A673 (cell line): ENCODE results near the gene ZNF773. TPM values are rescaled to one million over a fixed set of nuclear protein-coding genes. Genes with fewer than 3 reads are reported as not detected.
"Not testable (repeated sequence)": the region's sequence is repeated elsewhere in the genome, so short reads cannot be mapped to it uniquely, and the experiment has no call there.

ENCODE experiments used
- BruUV-seq: library from RNA; stranded (reverse); fragments of 400-500 nt; replicated peaks from 2 replicates; lab custom pipeline; 2021; lab: Mats Ljungman, UMichigan
- CTCF ChIA-PET: fragments of 300-600 bp; sonication (Branson Sonifier 250); formaldehyde crosslinking; loops from one replicate; lab custom pipeline; 2022; ENCODE audit warnings: antibody characterized with exemption; lab: Charles Lee
- POLR2A ChIA-PET: fragments of 300-600 bp; sonication (Branson Sonifier 250); formaldehyde crosslinking; loops from one replicate; lab custom pipeline; 2022; ENCODE audit warnings: antibody characterized with exemption; ENCODE audit not compliant: low non-redundant PET; lab: Charles Lee
- DNase-seq: peaks from one replicate; pipeline ENCODE4 v3.0.0-alpha.2; 2015; ENCODE audit warnings: low spot score
- H3K27ac ChIP-seq: fragments of 200-600 bp; sonication (generic); 2 replicates; pipeline ENCODE4 v1.5.1; 2016; ENCODE audit warnings: mixed run types, low read depth, mild to moderate bottlenecking, mixed read lengths, antibody characterized with exemption, low read length; ENCODE audit not compliant: poor library complexity, severe bottlenecking
- H3K27me3 ChIP-seq: fragments of 200-600 bp; sonication (generic); replicated peaks from 2 replicates; pipeline ENCODE4 v1.6.1; 2017; ENCODE audit warnings: mixed run types, low read depth, mild to moderate bottlenecking, mixed read lengths, antibody characterized with exemption, low read length; ENCODE audit not compliant: insufficient read depth, poor library complexity
- H3K36me3 ChIP-seq: fragments of 200-600 bp; sonication (generic); 2 replicates; pipeline ENCODE4 v1.6.1; 2016; ENCODE audit warnings: mixed run types, mild to moderate bottlenecking, mixed read lengths, antibody characterized with exemption, low read length; ENCODE audit not compliant: insufficient read depth, poor library complexity, severe bottlenecking
- H3K4me1 ChIP-seq: fragments of 200-600 bp; sonication (generic); 2 replicates; pipeline ENCODE4 v1.6.1; 2017; ENCODE audit warnings: mixed run types, mild to moderate bottlenecking, mixed read lengths, antibody characterized with exemption, low read length; ENCODE audit not compliant: insufficient read depth, poor library complexity, severe bottlenecking
- H3K4me3 ChIP-seq: fragments of 200-600 bp; sonication (generic); 2 replicates; pipeline ENCODE4 v1.5.1; 2016; ENCODE audit warnings: low read depth, mixed run types, mild to moderate bottlenecking, mixed read lengths, low read length; ENCODE audit not compliant: poor library complexity, severe bottlenecking
- H3K9me3 ChIP-seq: fragments of 200-600 bp; sonication (generic); 2 replicates; pipeline ENCODE4 v1.6.1; 2016; ENCODE audit warnings: mixed run types, low read depth, mild to moderate bottlenecking, mixed read lengths, antibody characterized with exemption, low read length; ENCODE audit not compliant: poor library complexity, severe bottlenecking
- EZH2 ChIP-seq: fragments of 200-600 bp; sonication (generic); IDR thresholded peaks from 2 replicates; pipeline ENCODE4 v1.6.1; 2017; ENCODE audit warnings: borderline replicate concordance, low read depth, mild to moderate bottlenecking, mixed read lengths, antibody characterized with exemption, low read length; ENCODE audit not compliant: poor library complexity, severe bottlenecking
- intact Hi-C: fragments of 100-400 bp; cut with micrococcal nuclease; formaldehyde crosslinking; loops from one replicate; pipeline ENCODE4 v1.10.0; 2022; ENCODE audit not compliant: unreplicated experiment
- total RNA-seq: library from RNA; stranded (reverse); gene quantifications from 2 replicates; pipeline ENCODE4 v1.2.3, GENCODE V29; 2021
- TF ChIP-seq, protein P1 (sequence below): fragments of 300-800, 200-600 bp; sonication (generic); conservative IDR thresholded peaks from 2 replicates; pipeline ENCODE4 v1.5.1; 2017; ENCODE audit warnings: low read depth, mild to moderate bottlenecking, antibody characterized with exemption, low read length, moderate library complexity, mixed read lengths

Gene ZNF773
- total RNA-seq, 1 experiment from 2014 or later: 9.7 TPM

DNA sequence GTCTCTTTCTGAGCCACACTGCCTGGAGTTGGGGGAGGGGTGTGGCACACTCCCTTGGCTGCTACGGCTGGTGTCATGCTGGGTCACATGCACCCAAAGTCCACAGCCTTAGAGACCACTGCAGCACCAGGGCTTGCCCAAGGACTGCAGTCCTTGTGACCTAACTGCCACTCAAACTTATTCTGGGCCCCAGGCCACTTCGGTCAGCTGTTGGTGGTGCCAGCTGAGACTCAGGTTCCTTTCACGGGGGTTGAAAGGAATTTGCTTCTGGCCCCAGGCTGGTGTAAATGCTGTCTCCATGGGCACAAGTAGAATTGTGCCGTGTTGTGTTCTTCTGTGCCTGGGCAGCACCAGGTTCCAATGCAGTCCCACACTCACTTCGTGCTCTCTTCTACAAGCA is 33.2 kb upstream of the ZNF773 start:
- Histone ChIP-seq H3K9me3 (peaks cover 58% of the 10 kb centered on the region), H3K27me3 (no peaks in the 10 kb centered on the region), H3K4me1 (no peaks in the 10 kb centered on the region), H3K36me3 (peaks cover 9% of the 10 kb centered on the region), H3K4me3 (no peak overlapping the region), H3K27ac (no peak overlapping the region)
- TF ChIP-seq EZH2: no peak
- TF ChIP-seq, protein P1, sequence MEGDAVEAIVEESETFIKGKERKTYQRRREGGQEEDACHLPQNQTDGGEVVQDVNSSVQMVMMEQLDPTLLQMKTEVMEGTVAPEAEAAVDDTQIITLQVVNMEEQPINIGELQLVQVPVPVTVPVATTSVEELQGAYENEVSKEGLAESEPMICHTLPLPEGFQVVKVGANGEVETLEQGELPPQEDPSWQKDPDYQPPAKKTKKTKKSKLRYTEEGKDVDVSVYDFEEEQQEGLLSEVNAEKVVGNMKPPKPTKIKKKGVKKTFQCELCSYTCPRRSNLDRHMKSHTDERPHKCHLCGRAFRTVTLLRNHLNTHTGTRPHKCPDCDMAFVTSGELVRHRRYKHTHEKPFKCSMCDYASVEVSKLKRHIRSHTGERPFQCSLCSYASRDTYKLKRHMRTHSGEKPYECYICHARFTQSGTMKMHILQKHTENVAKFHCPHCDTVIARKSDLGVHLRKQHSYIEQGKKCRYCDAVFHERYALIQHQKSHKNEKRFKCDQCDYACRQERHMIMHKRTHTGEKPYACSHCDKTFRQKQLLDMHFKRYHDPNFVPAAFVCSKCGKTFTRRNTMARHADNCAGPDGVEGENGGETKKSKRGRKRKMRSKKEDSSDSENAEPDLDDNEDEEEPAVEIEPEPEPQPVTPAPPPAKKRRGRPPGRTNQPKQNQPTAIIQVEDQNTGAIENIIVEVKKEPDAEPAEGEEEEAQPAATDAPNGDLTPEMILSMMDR: no peak
- BruUV-seq: no TSS peak
- DNase-seq: no peak
- intact Hi-C loops: no loop called here
- ChIA-PET CTCF (no interaction called here), POLR2A (no interaction called here)

DNA sequence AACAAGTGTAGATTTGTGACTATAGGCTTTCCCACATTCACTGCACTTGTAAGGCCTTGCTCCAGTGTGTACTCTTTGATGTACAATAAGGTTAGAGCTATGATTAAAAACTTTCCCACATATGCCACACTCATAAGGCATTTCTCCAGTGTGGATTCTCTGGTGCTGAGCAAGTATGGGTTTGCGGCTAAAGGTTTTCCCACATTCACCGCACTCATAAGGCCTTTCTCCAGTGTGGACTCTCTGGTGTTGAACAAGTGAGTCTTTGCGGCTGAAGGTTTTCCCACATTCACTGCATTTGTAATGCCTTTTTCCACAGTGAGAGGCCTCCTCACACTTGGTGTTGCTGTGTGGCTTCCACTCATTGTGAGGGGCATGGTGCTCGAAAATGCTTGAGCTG is 26.1 kb upstream of the ZNF773 start:
- TF ChIP-seq, protein P1: no peak
- TF ChIP-seq EZH2: no peak
- Histone ChIP-seq H3K9me3 (peaks cover 90% of the 10 kb centered on the region), H3K27me3 (no peaks in the 10 kb centered on the region), H3K27ac (no peak overlapping the region), H3K4me1 (no peaks in the 10 kb centered on the region), H3K4me3 (no peak overlapping the region), H3K36me3 (peaks cover 55% of the 10 kb centered on the region)
- POLR2A ChIA-PET: no interaction called here
- BruUV-seq: no TSS peak
- intact Hi-C loops: no loop called here
- CTCF ChIA-PET: no interaction called here
- no peak for DNase-seq

DNA sequence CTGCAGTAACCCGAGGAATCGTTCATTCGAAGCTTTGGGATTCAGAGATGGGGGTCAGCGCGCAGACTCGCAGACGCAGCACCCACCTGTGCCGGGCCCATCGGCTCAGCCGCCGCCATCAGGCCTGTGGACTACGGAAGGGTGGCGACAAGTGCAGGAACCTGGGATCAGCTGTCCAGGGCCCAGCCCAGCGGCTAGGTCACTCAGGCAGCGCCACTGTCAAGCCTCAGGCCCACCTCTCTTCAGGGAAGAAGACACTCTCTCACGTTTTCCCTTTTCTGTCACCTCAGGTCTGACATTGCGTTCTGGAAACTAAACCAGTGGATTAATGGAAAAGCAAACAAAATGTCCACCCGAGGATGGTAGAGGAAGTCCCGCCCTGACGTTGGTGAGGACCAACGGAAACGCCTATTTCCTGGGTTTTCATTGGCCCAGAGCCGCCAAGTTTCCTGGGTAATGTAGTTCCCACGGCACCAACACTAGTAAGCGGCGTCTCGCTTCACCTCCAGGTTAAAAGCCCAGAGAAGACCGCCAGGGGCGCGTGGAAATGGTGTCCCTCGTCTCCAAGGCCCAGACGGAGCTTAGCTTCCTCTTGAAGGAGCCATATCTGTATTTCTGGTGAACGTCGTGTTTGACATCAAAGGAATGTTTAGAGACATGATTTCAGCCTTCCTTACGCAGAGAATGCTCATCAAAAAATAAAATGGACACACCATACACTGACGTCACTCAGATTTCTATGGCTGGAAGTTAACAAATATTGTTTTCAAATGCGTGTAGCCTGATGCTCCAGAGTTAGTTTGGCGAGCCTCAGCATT is 22.3 kb upstream of the ZNF773 start, which contains the start of gene ZNF772:
Gene ZNF772 (minus strand): TSS at position 376 of the 818 bp plus-strand sequence. CDS start 257 bp downstream, at position 119.
- Histone ChIP-seq H3K36me3 (peaks cover 40% of the 10 kb centered on the region), H3K4me1 (no peaks in the 10 kb centered on the region), H3K9me3 (peaks cover 61% of the 10 kb centered on the region), H3K4me3 (peak within 1 kb of the TSS; percentile 68), H3K27ac (peak within 1 kb of the TSS; percentile 68), H3K27me3 (no peaks in the 10 kb centered on the region)
- peak; percentile 97 for DNase-seq
- TF ChIP-seq EZH2: no peak
- TF ChIP-seq, protein P1: peak; percentile 64
- intact Hi-C loops: no loop called here
- BruUV-seq: TSS peak; percentile 80
- POLR2A ChIA-PET: interaction anchor here (0.6 kb wide), 1 partner anchor 336 kb away, joined by 3 read pairs; no protein-coding TSS in a partner anchor
- CTCF ChIA-PET: interaction anchor here (0.5 kb wide), 1 partner anchor 22 kb away, joined by 5 read pairs; no protein-coding TSS in a partner anchor

DNA sequence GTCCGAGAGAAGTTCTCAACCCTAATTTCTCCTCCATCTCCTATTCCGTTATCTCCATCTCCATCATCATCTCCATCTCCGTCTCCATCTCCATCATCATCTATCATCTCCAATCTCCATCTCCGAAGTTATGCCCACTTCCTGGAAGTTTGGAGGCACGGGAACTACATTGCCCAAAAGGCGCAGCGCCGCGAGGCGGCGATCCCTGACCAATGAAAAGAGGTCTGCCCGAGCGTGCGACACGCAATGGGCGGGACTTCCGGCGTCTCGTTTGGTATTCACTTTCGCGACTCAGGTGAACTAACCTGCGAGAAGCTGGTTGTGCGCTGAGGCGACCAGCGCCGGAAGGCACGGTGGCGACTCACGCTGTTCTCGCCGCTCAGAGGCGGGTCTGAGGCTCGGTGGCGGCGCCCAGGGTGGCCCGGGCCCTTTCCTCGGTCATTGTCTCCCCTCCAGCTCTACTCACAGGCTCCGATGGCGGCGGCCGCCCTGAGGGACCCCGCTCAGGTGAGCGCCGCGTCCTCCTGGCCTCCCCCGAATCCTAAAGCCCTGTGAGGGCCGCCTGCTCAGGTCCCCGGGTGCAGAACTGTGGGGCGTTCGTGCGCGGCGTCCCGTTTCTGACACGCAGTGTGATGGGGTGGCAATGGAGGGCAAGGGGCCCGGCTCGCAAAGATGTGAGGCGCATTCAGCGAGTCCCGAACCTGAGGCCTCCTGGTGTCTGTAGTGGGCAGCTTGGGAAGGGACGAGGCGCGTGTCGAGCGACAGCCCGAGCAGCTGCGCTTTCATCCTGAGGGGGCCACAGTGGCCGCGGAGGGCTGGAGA is 12.1 kb upstream of the ZNF773 start, which contains the start of gene ZNF419:
Gene ZNF419 (plus strand): TSS at position 274 of the 822 bp plus-strand sequence. CDS start 201 bp downstream, at position 475.
- H3K4me1 ChIP-seq, BruUV-seq, CTCF ChIA-PET, intact Hi-C loops, H3K9me3 ChIP-seq, H3K27me3 ChIP-seq: not testable (repeated sequence)
- H3K36me3 ChIP-seq: peaks cover 20% of the 10 kb centered on the region
- peak within 1 kb of the TSS; percentile 73 for H3K4me3 ChIP-seq
- peak; percentile 91 for DNase-seq
- H3K27ac ChIP-seq: peak within 1 kb of the TSS; percentile 55
- POLR2A ChIA-PET: interaction anchor here (0.8 kb wide), 1 partner anchor 860 kb away, joined by 4 read pairs; no protein-coding TSS in a partner anchor

DNA sequence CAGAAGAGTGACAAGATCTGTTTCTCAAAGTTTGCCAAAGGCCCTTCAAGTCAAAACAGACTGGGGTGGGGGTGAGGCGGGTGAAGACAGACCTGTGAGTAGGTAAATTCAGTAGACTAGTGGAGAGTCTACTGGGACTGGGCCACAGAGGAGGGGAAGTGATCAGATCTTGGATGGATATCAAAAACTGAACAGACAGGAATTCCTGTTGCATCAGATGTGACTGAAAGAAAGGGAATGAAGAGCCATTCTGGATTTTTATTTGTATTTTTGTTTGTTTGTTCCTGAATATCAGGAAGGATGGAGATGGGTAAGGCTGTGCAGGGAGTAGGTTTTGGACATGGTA is 11.5 kb upstream of the ZNF773 start:
- intact Hi-C loops, H3K9me3 ChIP-seq, H3K27ac ChIP-seq, H3K4me1 ChIP-seq, H3K27me3 ChIP-seq, DNase-seq, POLR2A ChIA-PET, CTCF ChIA-PET: not testable (repeated sequence)
- peaks cover 25% of the 10 kb centered on the region for H3K36me3 ChIP-seq
- TSS peak; percentile 44 for BruUV-seq
- H3K4me3 ChIP-seq: peak overlapping the region; percentile 73
